NCI-H446 treated with DMSO at 0.1 percent for 48 hours (cell line): ENCODE results near the gene CFDP1.

Source experiments
- DNase-seq: peaks from one replicate; lab custom pipeline; 2025; lab: John Stamatoyannopoulos, UW

Gene CFDP1

DNA sequence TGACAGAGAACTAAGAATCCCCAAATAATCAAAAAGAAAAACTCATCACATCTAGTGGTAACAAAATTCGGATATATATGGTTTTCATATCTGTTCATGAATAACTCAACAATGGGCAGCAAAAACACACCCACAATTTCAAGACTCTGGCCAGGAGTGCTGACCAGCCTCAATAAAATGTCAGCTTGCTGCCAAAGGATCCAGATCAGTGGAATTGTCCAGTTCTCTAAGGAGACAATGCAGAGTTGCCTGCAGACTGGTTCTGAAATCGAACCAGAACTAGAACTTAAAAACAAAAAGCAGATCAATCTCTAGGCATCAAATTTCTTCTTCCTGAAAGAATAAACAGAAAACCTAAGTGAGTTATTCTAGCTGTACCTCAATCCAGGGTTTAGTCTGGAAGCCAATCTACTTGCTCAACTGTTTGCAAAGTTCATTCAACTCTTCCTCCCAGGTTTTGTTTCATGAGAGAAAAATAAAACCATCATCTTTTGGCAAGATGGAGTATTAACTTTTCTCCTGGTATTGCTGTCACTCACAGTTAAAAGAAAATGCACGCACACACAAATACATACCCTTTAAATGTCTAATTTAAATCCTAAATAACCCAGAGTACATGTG, 61.0 kb downstream of the CFDP1 start:
- no peak for DNase-seq

- DNase-seq: no peak
Measured at GRCh38 chr16:75371171-75371570, 62.1 kb downstream of the CFDP1 start.

DNA sequence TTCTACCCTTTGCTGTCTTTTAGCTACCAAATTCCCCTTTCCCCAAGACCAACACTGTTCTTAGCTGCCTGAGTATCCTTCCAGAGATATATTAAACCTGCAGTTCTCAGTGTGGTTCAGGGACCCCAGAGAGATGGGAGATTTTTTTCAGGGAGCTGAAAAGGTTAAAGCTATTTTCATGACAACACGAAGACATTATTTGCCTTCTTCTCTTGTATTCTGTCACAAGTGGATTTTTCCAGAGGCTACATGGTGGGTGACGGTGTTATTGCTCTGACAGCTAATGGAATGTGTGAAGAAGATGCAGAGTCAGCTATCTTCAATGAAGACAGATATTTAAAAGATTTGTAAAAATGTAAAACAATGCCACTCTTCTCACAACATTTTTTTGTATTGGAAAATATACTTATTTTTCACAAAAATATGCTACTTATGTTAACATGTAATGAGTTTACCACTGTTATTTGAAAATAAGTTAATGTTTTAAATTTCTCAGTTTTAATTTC, 69.0 kb downstream of the CFDP1 start:
- DNase-seq: no peak

DNA sequence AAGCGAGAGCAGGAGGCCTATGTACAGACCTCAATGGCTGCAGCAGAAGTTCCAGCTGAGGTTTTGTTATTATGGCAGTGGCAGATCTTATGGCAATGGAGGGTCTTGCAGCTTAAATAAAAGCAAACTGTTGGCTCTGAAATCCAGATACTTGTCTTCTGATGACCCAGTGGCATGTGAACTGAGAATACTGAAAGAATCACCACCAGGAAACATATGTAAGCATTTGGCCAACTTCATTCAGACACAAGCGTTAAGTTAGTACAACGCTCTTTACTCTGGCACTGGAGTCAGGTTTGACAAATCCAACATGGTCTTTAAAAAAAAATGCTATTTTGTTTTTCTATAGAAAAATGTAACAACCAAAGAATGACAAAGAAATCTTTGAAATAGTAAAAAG, 70.5 kb downstream of the CFDP1 start:
- no peak for DNase-seq

DNA sequence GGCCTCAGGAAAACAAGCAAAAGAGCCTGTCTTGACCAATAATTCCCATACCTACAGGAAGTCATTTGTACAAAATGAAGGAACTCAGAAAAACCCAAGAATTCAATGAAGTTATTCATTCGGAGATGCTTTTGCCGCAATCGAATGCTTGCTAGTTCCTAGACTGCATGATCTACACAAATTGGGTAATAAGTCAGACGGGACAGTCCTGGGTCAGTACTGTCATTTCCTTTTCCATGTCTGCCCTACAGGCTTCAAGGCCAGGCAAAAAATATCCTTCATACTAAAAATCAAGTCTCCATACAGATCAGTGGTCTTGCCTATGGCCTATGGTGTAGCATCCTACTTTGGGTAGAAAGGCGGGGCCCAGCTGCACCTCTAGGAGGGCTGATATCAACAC, 71.4 kb downstream of the CFDP1 start:
- no peak for DNase-seq

- DNase-seq: no peak
Measured at GRCh38 chr16:75354170-75354569, 79.1 kb downstream of the CFDP1 start.

- no peak for DNase-seq
Measured at GRCh38 chr16:75351183-75351582, 82.1 kb downstream of the CFDP1 start.

GRCh38 chr16:75345711-75346110, 87.6 kb downstream of the CFDP1 start:
- DNase-seq: no peak

- no peak for DNase-seq
Measured at GRCh38 chr16:75343941-75344340, 89.4 kb downstream of the CFDP1 start.

DNA sequence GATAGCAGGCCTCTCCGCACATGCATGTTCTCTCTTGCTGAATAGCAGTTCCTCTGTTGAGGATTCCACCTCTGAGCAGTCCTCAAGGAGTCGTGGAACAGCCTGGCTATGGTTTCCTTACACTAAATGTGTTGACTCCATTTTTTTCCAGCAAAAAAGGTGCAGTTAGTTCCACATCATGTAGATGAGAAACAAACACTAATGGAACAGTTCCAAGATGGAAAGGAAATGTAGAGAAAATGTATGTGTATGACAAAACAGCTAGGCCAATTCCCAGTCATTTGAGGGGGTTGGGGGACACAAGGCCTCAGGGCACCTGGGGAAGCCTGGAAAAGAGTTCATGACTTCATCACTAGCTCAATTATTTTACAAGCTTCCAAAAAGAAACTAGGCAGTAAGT, 90.0 kb downstream of the CFDP1 start:
- no peak for DNase-seq

GRCh38 chr16:75342308-75342811, 90.9 kb downstream of the CFDP1 start:
- DNase-seq: no peak

DNA sequence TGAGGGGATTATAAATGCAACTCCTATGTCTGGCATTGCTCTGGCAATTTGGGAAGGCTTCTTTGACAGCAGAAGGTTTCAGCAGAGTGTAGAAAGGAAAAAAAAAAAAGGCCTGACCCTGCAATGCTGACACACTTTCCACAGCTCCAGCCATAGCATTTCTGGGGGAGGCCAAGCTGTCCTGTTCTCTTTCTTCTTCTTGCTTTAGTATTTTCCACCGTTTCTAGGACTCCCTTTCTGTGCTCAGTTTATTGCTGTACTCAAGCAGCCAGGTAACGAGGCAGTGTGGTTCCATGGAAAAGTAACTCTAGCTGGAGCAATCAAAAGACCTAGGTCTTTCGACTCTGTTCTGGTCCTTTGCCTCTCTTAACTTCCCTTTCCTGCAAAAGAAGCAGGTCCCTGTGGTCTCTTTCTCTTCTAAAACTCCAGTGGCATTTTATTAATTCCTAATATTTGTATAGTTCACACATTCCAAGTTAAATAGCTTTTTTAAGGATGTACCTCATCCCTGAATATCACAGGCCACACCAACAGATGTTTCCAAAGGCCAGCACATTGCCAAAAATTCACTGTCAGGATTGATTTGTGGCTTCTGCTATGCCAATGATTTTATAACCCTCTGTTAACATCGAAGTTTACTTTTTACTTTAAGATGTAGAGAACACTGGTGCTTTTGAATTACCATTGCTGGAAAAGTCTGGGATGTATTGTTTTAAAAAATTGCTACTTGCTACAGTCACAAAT, 91.6 kb downstream of the CFDP1 start:
- no peak for DNase-seq

GRCh38 chr16:75340741-75341491, 92.4 kb downstream of the CFDP1 start:
- no peak for DNase-seq

DNA sequence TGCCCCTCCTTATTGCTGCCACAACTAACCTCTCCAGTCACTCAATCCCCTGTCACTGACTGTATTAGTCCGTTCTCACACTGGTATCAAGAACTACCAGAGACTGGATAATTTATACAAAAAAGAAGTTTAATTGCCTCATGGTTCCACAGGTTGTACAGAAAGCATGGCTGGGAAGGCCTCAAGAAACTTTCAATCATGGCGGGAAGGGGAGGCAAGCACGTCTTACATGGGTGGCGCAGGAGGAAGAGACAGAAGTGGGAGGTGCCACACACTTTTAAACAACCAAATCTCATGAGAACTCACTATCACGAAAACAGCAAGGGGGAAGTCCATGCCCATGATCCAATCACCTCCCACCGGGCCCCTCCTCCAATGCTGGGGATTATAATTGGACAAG, 95.9 kb downstream of the CFDP1 start:
- DNase-seq: no peak

DNA sequence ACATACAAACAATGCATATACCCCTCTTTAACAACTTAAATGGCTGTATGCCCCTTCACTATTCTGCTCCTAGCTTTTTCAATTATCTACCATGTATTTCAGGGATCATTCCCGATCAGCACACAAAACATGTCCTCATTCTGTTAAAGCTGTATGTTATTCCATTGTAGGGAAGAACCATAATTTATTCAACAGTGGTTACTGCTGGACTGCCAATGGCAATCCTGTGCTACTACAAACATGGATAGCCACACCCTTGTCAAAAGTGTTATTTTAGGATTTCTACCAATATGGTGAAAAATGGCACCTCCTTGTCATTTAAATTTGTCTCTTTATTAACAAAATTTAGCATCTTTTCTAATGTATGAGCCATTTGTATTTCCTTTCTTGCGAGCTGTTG, 96.8 kb downstream of the CFDP1 start:
- DNase-seq: no peak

DNA sequence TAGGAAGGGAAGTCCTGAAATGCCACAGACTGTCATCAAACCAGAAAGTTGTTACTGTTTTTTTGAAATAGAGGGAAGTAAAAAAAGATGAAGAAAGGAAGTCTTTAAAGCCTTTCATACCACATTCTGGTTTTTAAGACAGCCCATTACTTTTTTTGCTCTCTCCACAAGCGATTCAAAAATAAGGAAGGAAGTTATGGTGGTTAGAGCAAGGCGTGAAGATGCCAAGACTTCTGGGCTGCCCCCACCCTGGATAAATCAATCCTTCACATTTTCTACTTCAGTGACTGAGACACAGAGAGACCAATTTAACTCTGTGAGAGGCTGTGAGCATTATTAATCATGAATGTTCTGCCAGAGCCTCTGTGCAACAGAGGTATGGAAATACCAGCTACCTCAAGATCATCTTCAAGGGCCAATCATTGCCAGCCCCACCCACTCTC, 99.6 kb downstream of the CFDP1 start:
- no peak for DNase-seq

DNA sequence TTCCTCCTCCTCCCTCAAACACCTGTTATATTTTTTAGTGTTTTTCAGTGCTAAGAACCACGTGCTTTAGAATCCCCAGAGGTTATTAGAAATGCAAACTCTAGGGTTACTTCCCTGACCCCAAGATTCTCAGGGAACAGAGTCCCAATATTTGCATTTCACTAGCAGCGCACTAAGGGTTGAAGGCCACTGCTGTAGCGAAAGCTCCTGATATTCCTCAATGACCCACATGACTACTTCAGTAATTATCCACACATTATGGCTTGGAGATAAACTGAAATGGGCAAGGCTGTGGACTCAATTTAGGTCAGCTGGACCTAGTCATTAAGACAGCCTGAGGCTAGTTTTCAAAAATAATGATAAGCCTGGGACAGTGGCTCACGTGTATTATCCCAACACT, 103.4 kb downstream of the CFDP1 start:
- DNase-seq: no peak

DNA sequence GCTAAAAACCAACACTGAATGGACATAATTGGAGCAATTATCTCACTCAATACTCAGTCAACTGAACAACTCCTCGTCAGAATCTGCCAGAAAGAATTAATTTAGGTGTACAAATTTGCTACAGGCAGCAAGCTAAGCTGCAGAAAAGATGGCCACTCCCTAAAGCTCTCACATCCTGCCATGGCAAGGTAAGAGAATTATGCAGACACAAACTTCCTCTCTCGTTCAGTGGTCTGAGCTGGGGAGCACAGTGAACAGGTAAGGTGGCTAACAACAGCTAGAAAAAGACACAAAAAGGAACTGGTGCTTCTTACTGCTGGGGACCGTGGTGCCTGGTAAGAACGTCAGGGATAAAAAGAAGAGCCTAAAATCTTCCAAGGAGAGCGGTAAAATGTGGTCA, 107.0 kb downstream of the CFDP1 start:
- DNase-seq: no peak

GRCh38 chr16:75323933-75324332, 109.4 kb downstream of the CFDP1 start:
- no peak for DNase-seq

DNA sequence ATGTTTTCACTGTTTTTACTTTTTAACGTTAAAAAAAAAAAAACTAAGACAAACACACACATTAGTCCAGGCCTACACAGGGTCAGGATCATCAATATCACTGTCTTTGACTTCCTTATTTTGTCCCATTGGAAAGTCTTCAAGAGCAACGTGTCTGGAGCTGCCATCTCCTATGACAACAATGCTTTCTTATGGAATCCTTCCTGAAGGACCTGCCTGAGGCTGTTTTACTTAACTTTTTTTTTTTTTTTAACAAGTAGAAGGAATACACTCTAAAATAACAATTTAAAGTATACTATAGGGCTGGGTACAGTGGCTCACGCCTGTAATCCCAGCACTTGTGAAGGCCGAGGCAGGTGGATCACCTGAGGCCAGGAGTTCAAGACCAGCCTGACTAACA, 110.1 kb downstream of the CFDP1 start:
- no peak for DNase-seq

- DNase-seq: no peak
Measured at GRCh38 chr16:75322740-75323139, 110.6 kb downstream of the CFDP1 start.

DNA sequence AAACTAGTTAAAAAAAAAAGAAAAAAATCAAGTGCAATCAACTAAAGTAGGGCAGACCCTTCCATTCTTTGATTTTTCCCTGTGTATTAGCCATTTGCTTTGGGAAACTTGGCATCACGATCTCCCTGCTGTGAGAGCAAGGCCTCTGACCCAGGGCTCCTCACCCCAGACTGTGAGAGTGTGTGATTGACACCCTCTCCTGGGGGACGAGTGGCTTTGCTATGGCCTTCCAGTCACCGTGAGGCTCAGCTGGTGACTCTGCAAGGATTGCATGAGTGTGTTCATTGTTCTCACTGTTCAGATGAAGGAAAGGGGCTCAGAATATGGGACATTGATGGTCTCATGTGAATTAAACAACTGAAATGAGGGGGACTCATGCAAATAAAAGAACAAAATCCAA, 112.9 kb downstream of the CFDP1 start:
- no peak for DNase-seq
